ENCODE results near the gene NEK2. TPM values are rescaled to one million over a fixed set of nuclear protein-coding genes. Genes with fewer than 3 reads are reported as not detected.
"Not testable (repeated sequence)": the region's sequence is repeated elsewhere in the genome, so short reads cannot be mapped to it uniquely, and the experiment has no call there.

NEK2 gene
- polyA plus RNA-seq, 4 donors = 17.8 to 21.1 (median 19.1) TPM

DNA sequence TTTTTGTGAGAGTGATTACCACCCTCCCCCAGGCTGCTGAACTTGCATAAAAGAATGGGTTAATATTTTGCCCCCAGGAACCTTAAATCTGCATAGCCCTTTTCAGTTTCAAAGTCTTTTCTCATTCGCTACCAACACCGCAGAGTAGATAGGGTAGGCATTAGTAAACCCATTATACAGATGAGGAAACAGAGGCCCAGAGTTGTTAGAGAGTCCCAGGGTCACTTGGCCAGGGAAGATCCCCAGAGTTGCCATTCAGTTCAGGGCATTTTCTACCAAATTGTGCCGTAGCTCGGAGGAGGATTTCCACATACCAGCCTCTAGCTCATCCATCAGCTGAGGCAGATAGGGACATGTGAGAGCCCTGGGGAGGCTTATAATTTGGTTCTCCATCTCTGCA, 40.5 kb downstream of the NEK2 start:
- no peak for DNase-seq (ENCODE audit: low read depth in 4 of 4, low spot score in 3 of 4)

DNA sequence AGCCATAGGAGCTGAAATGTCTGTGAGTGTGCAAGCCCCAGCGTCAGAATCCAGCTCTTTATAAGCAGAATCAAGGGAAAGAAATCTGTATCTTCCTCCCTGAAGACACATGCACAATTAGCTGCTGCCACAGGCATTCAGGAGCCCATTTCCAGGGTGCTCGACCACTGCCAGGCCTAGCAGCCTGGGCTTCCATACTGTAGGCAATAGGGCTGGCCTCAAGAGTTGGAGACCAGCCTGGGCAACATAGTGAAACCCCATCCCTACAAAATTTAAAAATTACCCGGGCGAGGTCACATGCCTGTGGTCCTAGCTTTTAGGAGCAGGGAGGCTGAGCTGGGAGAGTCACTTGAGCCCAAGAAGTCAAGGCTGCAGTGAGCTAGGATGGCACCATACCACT, 41.0 kb downstream of the NEK2 start:
- DNase-seq (ENCODE audit: low read depth in 4 of 4, low spot score in 3 of 4) = no peak

DNA sequence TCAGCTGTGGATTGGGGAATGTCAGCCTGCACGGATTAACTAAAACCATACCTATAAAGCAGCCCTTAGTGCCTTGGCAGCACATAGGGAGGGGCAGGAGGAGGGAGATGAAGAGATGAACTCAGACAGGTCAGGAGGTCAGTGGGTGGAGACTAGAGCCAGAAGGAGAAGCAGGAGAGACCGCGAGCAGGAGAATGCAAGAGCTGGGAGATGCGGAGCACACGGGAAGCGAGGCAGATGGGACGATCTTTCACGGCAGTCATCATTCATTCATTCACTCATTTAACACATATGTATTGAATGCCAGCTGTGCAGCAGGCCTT, 41.9 kb downstream of the NEK2 start:
- no peak for DNase-seq (ENCODE audit: low read depth in 4 of 4, low spot score in 3 of 4)

DNA sequence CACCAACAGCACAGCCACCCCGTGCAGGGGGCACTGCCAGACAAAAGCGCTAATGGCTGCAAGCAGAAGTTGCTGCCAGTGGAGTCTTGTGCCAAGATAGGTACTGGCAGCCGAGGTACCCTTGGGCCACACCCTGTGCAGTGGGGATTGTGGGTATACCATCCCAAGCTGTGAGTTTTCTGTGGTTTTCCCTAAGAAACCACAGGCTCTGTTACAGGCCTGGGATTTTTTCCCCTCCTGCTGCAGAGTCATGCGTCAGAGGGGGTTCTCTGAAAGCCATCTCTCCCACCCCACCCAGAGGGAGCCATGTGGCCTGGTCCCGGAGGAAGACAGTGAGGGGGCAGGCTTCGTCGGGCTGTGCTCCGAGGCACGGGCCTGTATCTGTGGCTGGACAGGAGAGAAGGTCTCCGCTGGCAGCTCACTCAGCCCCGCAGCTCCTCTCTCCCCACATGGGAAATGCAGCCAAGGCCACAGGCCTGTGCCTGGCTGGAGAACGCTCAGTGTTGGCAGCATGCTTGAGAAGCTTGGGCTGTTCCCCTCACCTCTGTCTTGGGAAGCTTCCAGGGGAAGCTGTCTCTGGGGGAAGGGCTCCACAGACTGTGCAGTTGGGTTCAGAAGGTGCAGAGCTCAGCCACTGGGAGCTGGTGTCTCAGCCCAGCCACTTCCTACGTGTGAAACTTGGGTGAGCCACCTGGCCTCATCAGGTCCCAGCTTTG, 42.5 kb downstream of the NEK2 start:
- no peak for DNase-seq (ENCODE audit: low read depth in 4 of 4, low spot score in 3 of 4)

DNA sequence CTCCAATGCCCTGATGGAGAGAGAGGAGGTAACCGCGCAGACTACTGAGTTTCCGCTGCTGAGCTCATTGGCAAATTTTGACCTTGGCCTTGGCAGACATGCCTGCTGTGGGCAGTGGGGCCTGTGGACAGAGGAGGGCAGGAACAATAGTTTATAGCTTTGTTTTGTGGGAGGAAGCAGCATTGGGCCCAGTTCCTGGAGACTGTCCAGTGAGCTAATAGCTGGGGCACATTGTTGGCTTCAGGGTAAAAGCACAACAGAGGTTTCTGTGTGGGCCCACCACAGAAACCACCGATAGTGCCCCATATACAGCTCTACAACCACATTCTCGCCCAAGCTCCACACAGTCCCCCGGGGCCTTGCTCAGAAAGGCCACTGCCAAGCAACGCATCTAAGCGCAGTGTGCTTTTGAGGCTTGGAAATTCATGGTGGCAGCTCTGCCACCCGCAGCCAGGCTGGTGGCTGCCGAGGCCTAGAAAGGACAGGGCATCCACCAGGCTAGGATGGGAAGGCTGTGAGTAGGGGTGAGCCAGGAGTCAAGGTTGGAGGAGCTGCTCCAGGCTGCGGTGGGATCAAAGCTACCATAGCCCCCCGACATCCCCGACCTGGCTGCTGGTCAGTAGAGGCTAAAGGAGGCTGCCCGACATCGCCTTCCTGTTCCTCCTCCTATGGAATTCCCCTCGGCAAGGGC, 43.2 kb downstream of the NEK2 start:
- DNase-seq (ENCODE audit: low read depth in 4 of 4, low spot score in 3 of 4) = no peak

GRCh38 chr1:211631168-211631567, 44.3 kb downstream of the NEK2 start:
- DNase-seq (ENCODE audit: low read depth in 4 of 4, low spot score in 3 of 4) = no peak

DNA sequence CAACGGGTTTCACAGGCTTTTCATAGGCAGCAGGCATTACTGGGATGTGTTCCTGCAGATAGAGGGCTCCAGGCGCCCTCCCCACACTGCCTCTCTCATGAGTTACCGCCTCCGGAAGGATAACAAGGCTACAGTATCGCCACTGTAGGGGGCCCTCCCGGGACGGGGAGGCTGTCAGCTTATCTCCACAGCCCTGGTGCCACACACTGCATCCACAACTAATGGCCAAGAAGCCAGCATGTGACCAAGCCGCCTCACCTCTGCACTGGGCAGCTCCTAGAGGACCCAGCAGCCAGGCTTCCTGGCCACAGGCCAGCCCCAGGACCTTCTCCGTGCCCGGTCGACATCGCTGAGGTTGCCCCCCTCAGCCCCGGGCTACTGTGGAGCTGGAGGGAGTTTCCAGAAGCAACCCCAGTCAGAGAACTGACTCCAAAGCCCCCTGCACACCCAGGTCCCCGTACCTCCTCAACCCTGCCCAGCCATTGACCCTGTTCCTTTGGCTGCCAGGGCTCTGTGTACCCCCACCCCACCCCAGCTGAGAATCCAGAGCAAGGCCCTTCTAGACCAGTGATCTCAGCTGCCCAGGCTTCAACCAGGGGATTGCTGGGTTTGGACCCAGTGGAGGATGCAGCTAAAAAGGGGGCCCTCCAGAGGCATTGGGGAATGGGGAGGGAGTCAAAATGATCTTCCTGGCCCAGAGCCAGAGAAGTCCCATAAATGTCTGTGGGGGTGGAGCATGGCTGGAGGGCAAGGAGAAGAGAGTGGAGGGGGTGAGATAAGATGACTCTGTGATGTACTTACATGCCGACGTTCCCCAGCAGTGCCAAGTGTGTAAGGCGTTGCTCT, 45.0 kb downstream of the NEK2 start:
- DNase-seq (ENCODE audit: low read depth in 4 of 4, low spot score in 3 of 4) = no peak

GRCh38 chr1:211628417-211628816, 47.0 kb downstream of the NEK2 start:
- no peak for DNase-seq (ENCODE audit: low read depth in 4 of 4, low spot score in 3 of 4)

DNA sequence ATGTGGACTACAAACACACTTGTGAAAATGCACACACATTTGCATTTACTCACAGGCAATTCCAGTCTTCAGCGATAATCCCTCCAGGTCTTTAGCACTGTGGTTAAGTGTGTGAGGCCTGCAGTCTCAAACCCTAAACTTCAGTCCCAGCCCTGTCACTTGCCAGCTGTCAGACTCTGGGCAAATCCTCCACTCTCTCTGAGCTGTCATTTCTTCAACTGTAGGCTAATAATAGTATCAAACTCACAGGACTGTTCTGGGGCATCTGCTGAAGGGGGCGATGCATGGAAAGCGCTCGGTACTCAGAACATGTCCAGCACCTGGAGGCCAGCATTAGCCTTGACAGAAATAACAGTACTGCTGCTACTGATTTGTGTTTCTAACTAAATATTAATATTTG, 48.2 kb downstream of the NEK2 start:
- no peak for DNase-seq (ENCODE audit: low read depth in 4 of 4, low spot score in 3 of 4)

GRCh38 chr1:211625866-211626265, 49.6 kb downstream of the NEK2 start:
- not testable (repeated sequence) for DNase-seq (ENCODE audit: low read depth in 4 of 4, low spot score in 3 of 4)

- no peak for DNase-seq (ENCODE audit: low read depth in 4 of 4, low spot score in 3 of 4)
These were observed 50.4 kb downstream of the NEK2 start for GRCh38 chr1:211625040-211625439.

DNA sequence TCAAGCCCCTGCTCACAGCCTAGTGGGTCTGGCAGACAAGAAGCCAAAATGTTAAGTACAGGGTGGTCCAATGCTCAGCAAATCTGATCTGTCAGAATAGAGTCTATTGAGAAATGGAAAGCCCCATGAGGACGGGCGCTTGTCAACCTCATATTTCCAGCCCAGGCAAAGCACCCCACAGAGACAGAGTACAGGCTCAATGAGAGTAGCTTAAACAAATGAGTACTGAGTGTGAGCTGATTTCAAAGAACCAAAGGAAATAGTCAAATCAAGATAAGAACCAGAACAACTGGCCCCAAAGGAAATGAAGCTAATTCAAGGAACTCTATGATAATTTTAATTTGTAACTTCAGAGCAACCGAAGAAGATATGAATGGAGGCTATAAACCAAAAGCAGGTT, 51.9 kb downstream of the NEK2 start:
- DNase-seq (ENCODE audit: low read depth in 4 of 4, low spot score in 3 of 4) = no peak

GRCh38 chr1:211621447-211622198, 53.8 kb downstream of the NEK2 start:
- no peak for DNase-seq (ENCODE audit: low read depth in 4 of 4, low spot score in 3 of 4)

GRCh38 chr1:211620097-211620496, 55.3 kb downstream of the NEK2 start:
- no peak for DNase-seq (ENCODE audit: low read depth in 4 of 4, low spot score in 3 of 4)

GRCh38 chr1:211619033-211619996, 56.1 kb downstream of the NEK2 start:
- no peak for DNase-seq (ENCODE audit: low read depth in 4 of 4, low spot score in 3 of 4)

DNA sequence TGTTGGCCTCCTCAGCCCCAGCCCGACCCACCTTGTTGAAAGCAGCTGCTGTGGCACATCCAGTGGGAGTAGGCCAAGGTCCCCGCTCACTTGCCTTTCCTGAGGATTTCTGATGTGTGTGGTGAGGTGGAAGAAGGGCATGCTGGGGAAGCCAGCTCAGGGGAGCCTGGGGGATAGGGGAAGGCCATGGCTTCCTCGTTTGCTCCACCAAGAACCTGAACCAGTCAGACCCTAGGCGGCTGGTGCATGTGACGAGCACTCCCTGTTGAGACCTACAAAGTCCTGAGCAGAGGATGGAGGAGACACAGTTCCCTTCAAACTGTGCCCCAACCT, 58.5 kb downstream of the NEK2 start:
- DNase-seq (ENCODE audit: low read depth in 4 of 4, low spot score in 3 of 4) = no peak

DNA sequence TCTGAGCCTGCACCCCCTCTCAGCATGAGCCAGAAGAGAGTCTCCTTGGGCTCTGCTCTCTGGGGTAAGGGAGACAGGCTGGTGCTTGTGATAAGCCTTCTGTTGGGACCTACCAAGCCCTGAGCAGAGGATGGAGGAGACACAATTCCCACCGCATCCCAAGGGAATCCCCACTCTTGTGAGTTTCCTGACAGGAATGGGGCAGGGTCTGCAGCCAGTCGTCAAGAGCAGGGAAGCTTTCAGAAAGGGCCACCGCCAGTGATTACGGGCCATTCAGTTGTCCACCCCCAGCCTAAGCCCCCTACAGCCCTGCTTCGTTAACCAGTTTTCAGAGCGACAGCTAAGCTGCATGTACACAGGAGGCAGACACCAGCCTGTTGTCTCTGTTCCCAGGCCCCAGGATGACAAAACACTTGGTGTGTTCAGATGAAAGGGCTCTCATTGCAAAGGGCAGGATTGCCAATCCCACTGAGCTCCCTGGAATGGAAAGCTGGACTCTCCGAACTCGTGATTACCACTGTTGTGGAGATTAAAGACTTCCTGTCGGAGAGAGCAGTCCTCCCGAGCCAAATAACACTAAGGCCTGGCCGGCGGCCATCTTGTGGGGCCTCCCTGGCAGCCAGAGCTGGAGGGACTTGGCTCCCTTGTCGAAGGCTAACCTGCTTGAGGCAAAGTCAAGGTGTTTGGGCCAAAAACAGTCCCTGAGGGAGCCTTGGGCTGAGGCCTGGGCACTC, 59.0 kb downstream of the NEK2 start:
- no peak for DNase-seq (ENCODE audit: low read depth in 4 of 4, low spot score in 3 of 4)

DNA sequence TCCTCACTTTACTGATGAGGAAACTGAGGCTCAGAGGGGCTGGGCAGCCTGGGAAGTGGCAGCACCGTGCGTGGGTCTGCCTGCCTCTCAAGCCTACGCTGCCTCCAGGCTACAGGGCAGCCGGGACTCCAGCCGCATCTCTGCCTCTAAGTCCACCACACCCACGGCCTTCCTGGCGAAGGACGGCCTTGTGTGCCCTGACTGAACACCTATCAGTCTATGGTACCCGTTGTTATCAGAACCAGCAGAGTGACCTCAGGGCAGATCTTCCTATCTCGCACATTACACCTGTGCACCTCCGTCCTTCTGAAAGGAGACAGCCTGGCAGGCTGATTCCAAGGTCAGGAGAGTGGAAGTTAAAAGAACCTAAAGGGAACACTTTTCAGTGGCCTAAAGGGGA, 60.8 kb downstream of the NEK2 start:
- DNase-seq (ENCODE audit: low read depth in 4 of 4, low spot score in 3 of 4) = no peak

GRCh38 chr1:211613951-211614350, 61.5 kb downstream of the NEK2 start:
- no peak for DNase-seq (ENCODE audit: low read depth in 4 of 4, low spot score in 3 of 4)

Data from right renal pelvis (tissue), 4 donors.